Keratinocyte (primary cell): ENCODE measurements around the gene CNTNAP2. TPM values are rescaled to one million over a fixed set of nuclear protein-coding genes. Genes with fewer than 3 reads are reported as not detected.

Experiments used
- DNase-seq: peaks from one replicate; pipeline ENCODE4 v3.0.0-alpha.2; 2011; ENCODE audit warnings: low read depth, missing footprints, low spot score
- FAIRE-seq: peaks from 2 replicates; lab custom pipeline; 2011; peaks lifted over from hg19 to GRCh38; lab: Jason Lieb, UNC
- H2AFZ ChIP-seq: 2 replicates; pipeline ENCODE4 v1.6.0; 2012; ENCODE audit warnings: low read length, control low read depth, inconsistent platforms; ENCODE audit not compliant: control insufficient read depth
- H3K27ac ChIP-seq: 2 replicates; pipeline ENCODE4 v1.5.1; 2011; ENCODE audit warnings: low read length; ENCODE audit not compliant: control insufficient read depth, insufficient read depth
- H3K27me3 ChIP-seq: 3 replicates; pipeline ENCODE4 v1.6.0; 2011; ENCODE audit warnings: low read length; ENCODE audit not compliant: control insufficient read depth, insufficient read depth; ENCODE audit errors: extremely low read depth
- H3K36me3 ChIP-seq, 2 experiments: 2 replicates in 1 of 2; 3 replicates in 1 of 2; pipeline ENCODE4 v1.5.1; 2011; ENCODE audit warnings: low read length in 2 of 2, mild to moderate bottlenecking in 1 of 2; ENCODE audit not compliant: control insufficient read depth in 2 of 2, insufficient read depth in 2 of 2; ENCODE audit errors: extremely low read depth in 1 of 2
- H3K4me1 ChIP-seq: 3 replicates; pipeline ENCODE4 v1.5.1; 2011; ENCODE audit warnings: low read length; ENCODE audit not compliant: control insufficient read depth, insufficient read depth; ENCODE audit errors: extremely low read depth
- H3K4me2 ChIP-seq: 3 replicates; pipeline ENCODE4 v1.6.0; 2011; ENCODE audit warnings: low read depth, low read length; ENCODE audit not compliant: control insufficient read depth, insufficient read depth; ENCODE audit errors: extremely low read depth
- H3K4me3 ChIP-seq, 3 experiments: fragments of 200-600 bp in 1 of 3; sonication (generic) in 1 of 3; 2 replicates in 2 of 3; 3 replicates in 1 of 3; pipeline ENCODE4 v1.5.1; 2011 to 2016; ENCODE audit warnings: low read length in 3 of 3, mild to moderate bottlenecking in 3 of 3, control low read depth in 2 of 3, inconsistent platforms in 1 of 3, low read depth in 1 of 3, mixed read lengths in 1 of 3, mixed run types in 1 of 3, moderate library complexity in 1 of 3; ENCODE audit not compliant: control insufficient read depth in 2 of 3, insufficient read depth in 2 of 3; ENCODE audit errors: extremely low read depth in 1 of 3
- H3K79me2 ChIP-seq: 2 replicates; pipeline ENCODE4 v1.6.0; 2012; ENCODE audit warnings: low read length; ENCODE audit not compliant: control insufficient read depth, insufficient read depth
- H3K9ac ChIP-seq: 3 replicates; pipeline ENCODE4 v1.6.0; 2011; ENCODE audit warnings: low read length; ENCODE audit not compliant: control insufficient read depth, insufficient read depth; ENCODE audit errors: extremely low read depth
- H3K9me1 ChIP-seq: 3 replicates; pipeline ENCODE4 v1.6.0; 2011; ENCODE audit warnings: low read length; ENCODE audit not compliant: control insufficient read depth, insufficient read depth; ENCODE audit errors: extremely low read depth
- H3K9me3 ChIP-seq: 2 replicates; pipeline ENCODE4 v1.5.1; 2012; ENCODE audit warnings: low read depth, low read length; ENCODE audit not compliant: control insufficient read depth
- H4K20me1 ChIP-seq: 3 replicates; pipeline ENCODE4 v1.6.0; 2011; ENCODE audit warnings: low read length; ENCODE audit not compliant: control insufficient read depth, insufficient read depth; ENCODE audit errors: extremely low read depth
- EZH2 ChIP-seq: IDR thresholded peaks from one replicate; pipeline ENCODE4 v1.6.1; 2012; ENCODE audit warnings: inconsistent platforms, mild to moderate bottlenecking, low read length, moderate library complexity
- dilution Hi-C: fragments of 300-500 bp; cut with MboI; formaldehyde crosslinking; loops from one replicate; pipeline ENCODE4 v1.7.0; 2020; ENCODE audit warnings: low sequenced_read_pairs; ENCODE audit not compliant: extremely low pct_ligation_motif_present
- polyA plus RNA-seq, 5 experiments: library from polyadenylated mRNA; depleted of rRNA in 3 of 5; stranded (reverse) in 3 of 5; stranded (forward) in 1 of 5; unstranded in 1 of 5; fragments of >200 nt; gene quantifications; 1 replicate in 1 of 5; 2 replicates in 3 of 5; 3 replicates in 1 of 5; pipeline versions ENCODE4 v1.2.1 to v1.2.3, GENCODE V29; 2011 to 2012; ENCODE audit warnings: missing spikeins in 2 of 5, low read depth in 1 of 5, low replicate concordance in 1 of 5
- TF ChIP-seq, protein P1 (sequence below), 3 experiments: IDR thresholded peaks in 1 of 3; conservative IDR thresholded peaks in 1 of 3; optimal IDR thresholded peaks in 1 of 3; 2 replicates in 2 of 3; 3 replicates in 1 of 3; pipeline versions ENCODE3 to v1.5.1; 2011; ENCODE audit warnings: low read length in 3 of 3, mild to moderate bottlenecking in 3 of 3, moderate library complexity in 2 of 3, control low read depth in 1 of 3, inconsistent platforms in 1 of 3; ENCODE audit not compliant: insufficient read depth in 2 of 3; ENCODE audit errors: extremely low read depth in 1 of 3

Gene CNTNAP2
- polyA plus RNA-seq, 1 donor (not counting 4 experiments of a cell fraction or from before 2014, with no cell fraction given) = 1.4 TPM

DNA sequence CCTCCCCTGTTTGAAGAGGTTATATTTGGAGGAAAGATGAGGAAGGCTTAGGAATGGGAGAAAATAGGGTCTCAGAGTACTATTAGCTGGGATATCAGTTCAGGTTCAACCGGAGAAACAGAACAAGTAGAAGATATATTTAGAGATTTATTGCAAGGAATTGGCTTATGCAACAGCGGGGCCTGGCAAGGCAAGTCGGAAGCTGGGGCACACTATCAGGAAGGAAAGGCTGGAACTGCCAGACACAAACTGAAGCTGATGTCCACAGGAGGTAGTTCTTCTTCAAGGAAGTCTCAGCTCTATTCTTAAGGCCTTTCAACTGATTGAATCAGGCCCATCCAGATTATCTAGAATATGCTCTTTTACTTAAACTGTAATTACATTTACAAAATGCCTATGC lies 1534.4 kb downstream of the CNTNAP2 start:
- DNase-seq (no peak), FAIRE-seq (no peak)
- H3K36me3 ChIP-seq = no peaks in the 10 kb centered on the region
- TF ChIP-seq, protein P1, sequence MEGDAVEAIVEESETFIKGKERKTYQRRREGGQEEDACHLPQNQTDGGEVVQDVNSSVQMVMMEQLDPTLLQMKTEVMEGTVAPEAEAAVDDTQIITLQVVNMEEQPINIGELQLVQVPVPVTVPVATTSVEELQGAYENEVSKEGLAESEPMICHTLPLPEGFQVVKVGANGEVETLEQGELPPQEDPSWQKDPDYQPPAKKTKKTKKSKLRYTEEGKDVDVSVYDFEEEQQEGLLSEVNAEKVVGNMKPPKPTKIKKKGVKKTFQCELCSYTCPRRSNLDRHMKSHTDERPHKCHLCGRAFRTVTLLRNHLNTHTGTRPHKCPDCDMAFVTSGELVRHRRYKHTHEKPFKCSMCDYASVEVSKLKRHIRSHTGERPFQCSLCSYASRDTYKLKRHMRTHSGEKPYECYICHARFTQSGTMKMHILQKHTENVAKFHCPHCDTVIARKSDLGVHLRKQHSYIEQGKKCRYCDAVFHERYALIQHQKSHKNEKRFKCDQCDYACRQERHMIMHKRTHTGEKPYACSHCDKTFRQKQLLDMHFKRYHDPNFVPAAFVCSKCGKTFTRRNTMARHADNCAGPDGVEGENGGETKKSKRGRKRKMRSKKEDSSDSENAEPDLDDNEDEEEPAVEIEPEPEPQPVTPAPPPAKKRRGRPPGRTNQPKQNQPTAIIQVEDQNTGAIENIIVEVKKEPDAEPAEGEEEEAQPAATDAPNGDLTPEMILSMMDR (optimal IDR thresholded peaks at IDR 0.05 in 1 of 3, IDR thresholded peaks at IDR 0.05 in 1 of 3, conservative IDR thresholded peaks at IDR 0.05 in 1 of 3; ENCODE audit: extremely low read depth in 1 of 3, insufficient read depth in 2 of 3, low read length in 3 of 3) = no peak
- no peak for TF ChIP-seq EZH2
- no peak overlapping the region for H3K27ac ChIP-seq
- H3K4me2 ChIP-seq = no peak overlapping the region
- no peaks in the 10 kb centered on the region for H3K4me1 ChIP-seq
- no peaks in the 10 kb centered on the region for H3K9me3 ChIP-seq
- H4K20me1 ChIP-seq = no peaks in the 10 kb centered on the region
- no peak overlapping the region for H2AFZ ChIP-seq
- no peaks in the 10 kb centered on the region for H3K27me3 ChIP-seq
- no peaks in the 10 kb centered on the region for H3K9me1 ChIP-seq
- H3K9ac ChIP-seq = no peak overlapping the region
- no peak overlapping the region for H3K4me3 ChIP-seq
- dilution Hi-C loops = no loop called here
- H3K79me2 ChIP-seq = no peaks in the 10 kb centered on the region

- no peaks in the 10 kb centered on the region for H3K9me3 ChIP-seq
Measured at GRCh38 chr7:147651601-147652000, 1535.0 kb downstream of the CNTNAP2 start.

More at GRCh38 chr7:147651601-147652000, 1535.0 kb downstream of the CNTNAP2 start:
- no peak overlapping the region for H2AFZ ChIP-seq
- no peaks in the 10 kb centered on the region for H3K36me3 ChIP-seq
- no peak for DNase-seq
- no peak overlapping the region for H3K4me3 ChIP-seq
- dilution Hi-C loops = no loop called here
- H3K4me2 ChIP-seq = no peak overlapping the region
- H3K79me2 ChIP-seq = no peaks in the 10 kb centered on the region
- no peaks in the 10 kb centered on the region for H3K9me1 ChIP-seq
- H3K27me3 ChIP-seq = no peaks in the 10 kb centered on the region
- no peaks in the 10 kb centered on the region for H3K4me1 ChIP-seq
- no peaks in the 10 kb centered on the region for H4K20me1 ChIP-seq
- TF ChIP-seq, protein P1 (optimal IDR thresholded peaks at IDR 0.05 in 1 of 3, IDR thresholded peaks at IDR 0.05 in 1 of 3, conservative IDR thresholded peaks at IDR 0.05 in 1 of 3; ENCODE audit: extremely low read depth in 1 of 3, insufficient read depth in 2 of 3, low read length in 3 of 3) = no peak
- TF ChIP-seq EZH2 = no peak
- H3K9ac ChIP-seq = no peak overlapping the region
- no peak overlapping the region for H3K27ac ChIP-seq
- no peak for FAIRE-seq
